ENCODE data around the gene PAQR6. TPM values are rescaled to one million over a fixed set of nuclear protein-coding genes. Genes with fewer than 3 reads are reported as not detected.

Gene PAQR6
- total and polyA plus RNA-seq, 2 of the 8 experiments (the other 6 are each of a cell fraction or from before 2014, with no cell fraction given) = 7.1 to 11.3 TPM

- Histone ChIP-seq H2BK5ac (ENCODE audit: low read depth, low read length) (no peak overlapping the region), H3K23ac (ENCODE audit: insufficient read length) (no peak overlapping the region), H2BK12ac (ENCODE audit: low read depth, low read length) (no peak overlapping the region), H3K23me2 (ENCODE audit: low read depth, low read length) (peaks cover 6% of the 10 kb centered on the region; the same call in 1 of the 2 replicates), H3K79me2 (ENCODE audit: control insufficient read depth in 1 of 2, insufficient read depth in 2 of 2, low read length in 2 of 2) (peaks cover 16 to 59% of the 10 kb centered on the region in 2 experiments), H2BK120ac (replicated peaks; ENCODE audit: low read depth, low read length) (no peak overlapping the region), H3K18ac (ENCODE audit: extremely low read depth, low read length) (no peak overlapping the region), H3K4me2 (ENCODE audit: insufficient read depth in 1 of 2, low read depth in 2 of 2, low read length in 2 of 2) (no peak overlapping the region; a peak in 1 of 4 replicates), H2AFZ (ENCODE audit: low read length) (no peak overlapping the region), H2AK5ac (ENCODE audit: low read depth, low read length) (no peak overlapping the region), H4K91ac (replicated peaks; ENCODE audit: insufficient read length, low read length) (no peak overlapping the region), H3K4me1 (replicated peaks in 1 of 4; ENCODE audit: control insufficient read depth in 3 of 4, insufficient read depth in 4 of 4, low read length in 3 of 4) (peaks cover 2 to 16% (median 4%) of the 10 kb centered on the region in 4 experiments; a peak in 5 of 7 replicates), H3K56ac (replicated peaks; ENCODE audit: insufficient read length, low read depth, low read length) (no peak overlapping the region), H3K79me1 (ENCODE audit: low read depth, low read length) (peaks cover 21% of the 10 kb centered on the region), H3K9ac (replicated peaks in 1 of 4; ENCODE audit: extremely low read depth in 1 of 4, low read depth in 3 of 4, low read length in 3 of 4) (no peak overlapping the region), H4K20me1 (replicated peaks in 1 of 2; ENCODE audit: control insufficient read depth in 1 of 2, insufficient read depth in 2 of 2, low read length in 2 of 2) (peaks cover 0 to 7% of the 10 kb centered on the region in 2 experiments), H2BK20ac (ENCODE audit: low read length) (no peak overlapping the region), H3K27me3 (replicated peaks in 1 of 4; ENCODE audit: control insufficient read depth in 3 of 4, extremely low read depth in 1 of 4, insufficient read depth in 3 of 4, low read length in 3 of 4) (no peaks in the 10 kb centered on the region), H3K36me3 (ENCODE audit: control insufficient read depth in 2 of 4, insufficient read depth in 4 of 4, low read length in 3 of 4) (peaks cover 4 to 15% (median 7%) of the 10 kb centered on the region in 4 experiments; a peak in 4 of 8 replicates), H4K8ac (ENCODE audit: extremely low read depth, insufficient read depth, low read length) (no peak overlapping the region), H3K4me3 (ENCODE audit: extremely low read depth in 1 of 4, insufficient read depth in 2 of 4, low read depth in 3 of 4, low read length in 4 of 4) (no peak overlapping the region), H4K5ac (ENCODE audit: insufficient read length, low read depth, low read length) (no peak overlapping the region), H2BK15ac (ENCODE audit: low read length) (no peak overlapping the region), H3K14ac (ENCODE audit: insufficient read length) (no peak overlapping the region), H3K27ac (ENCODE audit: low read depth, low read length) (no peak overlapping the region), H3K9me3 (ENCODE audit: insufficient read depth in 2 of 2, low read depth in 1 of 2, low read length in 1 of 2) (no peaks in the 10 kb centered on the region), H3K4ac (replicated peaks; ENCODE audit: insufficient read length, low read depth, low read length) (no peak overlapping the region)
- DNase-seq (ENCODE audit: low read depth in 1 of 2, low spot score in 2 of 2) (no peak), FAIRE-seq (no peak)
- CTCF ChIA-PET (ENCODE audit: partially characterized antibody) = interaction anchor here (1.0 to 2.6 kb wide), 5 partner anchors 33 to 163 kb away, joined by 3 to 9 read pairs (median 3); no protein-coding TSS in a partner anchor
- WGBS, 2 experiments (ENCODE audit: extremely low coverage in 1 of 2, insufficient coverage in 1 of 2, insufficient read length in 1 of 2, insufficient replicate concordance in 2 of 2, low coverage in 1 of 2, low lambda C conversion rate in 2 of 2, missing lambda C conversion rate in 1 of 2) = 75% methylated on average over 4 of the region's 4 CpGs; no CpG with 5 or more reads in 1 of the 2 experiments
- POLR2A ChIA-PET (ENCODE audit: partially characterized antibody) = interaction anchor here (0.9 to 9.5 kb wide), 4 partner anchors 8 to 29 kb away, joined by 3 to 77 read pairs (median 9); partner anchors contain the start of gene PMF1
- TF ChIP-seq CEBPB (IDR thresholded peaks at IDR 0.05; ENCODE audit: low read depth, low read length) (no peak), RAD21 (IDR thresholded peaks at IDR 0.05 in 1 of 2, conservative IDR thresholded peaks at IDR 0.05 in 1 of 2; ENCODE audit: low read depth in 2 of 2, low read length in 2 of 2) (no peak), ASH2L (IDR thresholded peaks at IDR 0.05; ENCODE audit: low read length) (no peak), EZH2 (IDR thresholded peaks at IDR 0.05; ENCODE audit: low read depth, low read length, severe bottlenecking) (no peak), TBP (IDR thresholded peaks at IDR 0.05; ENCODE audit: low read depth, low read length) (no peak)
- TF ChIP-seq, protein P1, sequence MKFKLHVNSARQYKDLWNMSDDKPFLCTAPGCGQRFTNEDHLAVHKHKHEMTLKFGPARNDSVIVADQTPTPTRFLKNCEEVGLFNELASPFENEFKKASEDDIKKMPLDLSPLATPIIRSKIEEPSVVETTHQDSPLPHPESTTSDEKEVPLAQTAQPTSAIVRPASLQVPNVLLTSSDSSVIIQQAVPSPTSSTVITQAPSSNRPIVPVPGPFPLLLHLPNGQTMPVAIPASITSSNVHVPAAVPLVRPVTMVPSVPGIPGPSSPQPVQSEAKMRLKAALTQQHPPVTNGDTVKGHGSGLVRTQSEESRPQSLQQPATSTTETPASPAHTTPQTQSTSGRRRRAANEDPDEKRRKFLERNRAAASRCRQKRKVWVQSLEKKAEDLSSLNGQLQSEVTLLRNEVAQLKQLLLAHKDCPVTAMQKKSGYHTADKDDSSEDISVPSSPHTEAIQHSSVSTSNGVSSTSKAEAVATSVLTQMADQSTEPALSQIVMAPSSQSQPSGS (IDR thresholded peaks at IDR 0.05; ENCODE audit: low read length) = no peak
Measured at GRCh38 chr1:156195853-156196252, 52.0 kb downstream of the PAQR6 start.
